Endothelial cell of umbilical vein (primary cell): ENCODE data around the gene MAST4.

ENCODE experiments used
- POLR2A ChIP-seq: IDR thresholded peaks from 2 replicates; pipeline ENCODE4 v1.6.1; 2012; ENCODE audit warnings: low read depth, mild to moderate bottlenecking, control low read depth, low read length
- TF ChIP-seq, protein P1 (sequence below), 2 donors: IDR thresholded peaks; 1 replicate in 1 of 2; 2 replicates in 1 of 2; pipeline ENCODE4 v1.5.1; 2011; ENCODE audit warnings: low read length in 2 of 2, mild to moderate bottlenecking in 2 of 2, moderate library complexity in 2 of 2, control low read depth in 1 of 2, inconsistent platforms in 1 of 2, low read depth in 1 of 2; ENCODE audit not compliant: insufficient read depth in 1 of 2; ENCODE audit errors: extremely low read depth in 1 of 2

DNA sequence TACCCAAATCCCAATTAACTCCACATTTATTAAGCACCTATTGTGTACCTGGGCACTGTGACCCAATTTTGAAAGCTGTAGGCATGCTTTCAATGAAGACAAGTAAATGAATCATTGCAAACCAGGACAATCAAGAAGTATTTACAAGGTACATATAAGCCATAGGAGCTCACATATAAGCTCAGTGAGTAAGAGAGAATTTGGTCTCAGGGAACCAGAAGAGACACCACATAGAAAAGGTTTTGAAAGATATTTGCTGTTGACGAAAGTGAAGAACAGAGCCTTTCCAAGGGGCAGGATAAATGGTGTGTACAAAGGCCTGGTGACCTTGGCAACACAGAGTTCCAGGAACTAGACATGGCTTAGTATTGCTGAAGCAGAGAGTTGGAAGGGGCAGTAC is 412.8 kb downstream of the MAST4 start:
- TF ChIP-seq, protein P1, sequence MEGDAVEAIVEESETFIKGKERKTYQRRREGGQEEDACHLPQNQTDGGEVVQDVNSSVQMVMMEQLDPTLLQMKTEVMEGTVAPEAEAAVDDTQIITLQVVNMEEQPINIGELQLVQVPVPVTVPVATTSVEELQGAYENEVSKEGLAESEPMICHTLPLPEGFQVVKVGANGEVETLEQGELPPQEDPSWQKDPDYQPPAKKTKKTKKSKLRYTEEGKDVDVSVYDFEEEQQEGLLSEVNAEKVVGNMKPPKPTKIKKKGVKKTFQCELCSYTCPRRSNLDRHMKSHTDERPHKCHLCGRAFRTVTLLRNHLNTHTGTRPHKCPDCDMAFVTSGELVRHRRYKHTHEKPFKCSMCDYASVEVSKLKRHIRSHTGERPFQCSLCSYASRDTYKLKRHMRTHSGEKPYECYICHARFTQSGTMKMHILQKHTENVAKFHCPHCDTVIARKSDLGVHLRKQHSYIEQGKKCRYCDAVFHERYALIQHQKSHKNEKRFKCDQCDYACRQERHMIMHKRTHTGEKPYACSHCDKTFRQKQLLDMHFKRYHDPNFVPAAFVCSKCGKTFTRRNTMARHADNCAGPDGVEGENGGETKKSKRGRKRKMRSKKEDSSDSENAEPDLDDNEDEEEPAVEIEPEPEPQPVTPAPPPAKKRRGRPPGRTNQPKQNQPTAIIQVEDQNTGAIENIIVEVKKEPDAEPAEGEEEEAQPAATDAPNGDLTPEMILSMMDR (IDR thresholded peaks at IDR 0.05; ENCODE audit: extremely low read depth in 1 of 2, insufficient read depth in 1 of 2, low read depth in 1 of 2, low read length in 2 of 2) = no peak
- TF ChIP-seq POLR2A = no peak
